ENCODE results near the gene ADARB1. TPM values are rescaled to one million over a fixed set of nuclear protein-coding genes. Genes with fewer than 3 reads are reported as not detected.

The ADARB1 gene
- total RNA-seq, 1 experiment from 2014 or later = 15.8 TPM

DNA sequence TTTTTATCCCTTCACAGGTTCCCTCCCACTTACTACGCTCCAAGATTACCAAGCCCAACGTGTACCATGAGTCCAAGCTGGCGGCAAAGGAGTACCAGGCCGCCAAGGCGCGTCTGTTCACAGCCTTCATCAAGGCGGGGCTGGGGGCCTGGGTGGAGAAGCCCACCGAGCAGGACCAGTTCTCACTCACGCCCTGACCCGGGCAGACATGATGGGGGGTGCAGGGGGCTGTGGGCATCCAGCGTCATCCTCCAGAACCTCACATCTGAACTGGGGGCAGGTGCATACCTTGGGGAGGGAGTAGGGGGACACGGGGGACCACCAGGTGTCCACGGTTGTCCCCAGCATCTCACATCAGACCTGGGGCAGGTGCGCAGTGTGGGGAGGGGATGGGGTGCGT is 147.6 kb downstream of the ADARB1 start:
- Histone ChIP-seq H3K27me3 (ENCODE audit: insufficient read depth, low read length) (no peaks in the 10 kb centered on the region), H3K79me2 (ENCODE audit: insufficient read depth, low read length) (no peaks in the 10 kb centered on the region), H3K14ac (ENCODE audit: insufficient read depth, low read length) (no peak overlapping the region), H3K27ac (ENCODE audit: insufficient read length, low read depth, low read length) (no peak overlapping the region), H4K91ac (ENCODE audit: insufficient read length, low read depth, low read length) (no peak overlapping the region), H3K23ac (ENCODE audit: insufficient read length, low read depth, low read length) (no peak overlapping the region), H3T11ph (ENCODE audit: low read length) (no peak overlapping the region), H2BK5ac (ENCODE audit: insufficient read length, low read length) (no peak overlapping the region), H2BK120ac (ENCODE audit: low read depth, low read length, poor library complexity, severe bottlenecking) (no peak overlapping the region), H3K9ac (ENCODE audit: extremely low read depth, insufficient read length, low read length) (no peak overlapping the region), H2BK12ac (ENCODE audit: insufficient read length, low read depth, low read length) (no peak overlapping the region), H3K4me2 (ENCODE audit: insufficient read depth, insufficient read length, low read length) (no peak overlapping the region), H2AFZ (ENCODE audit: low read length) (no peak overlapping the region), H2BK20ac (ENCODE audit: low read depth, low read length, poor library complexity, severe bottlenecking) (no peak overlapping the region), H3K4me1 (ENCODE audit: insufficient read depth, low read length) (peaks cover 3% of the 10 kb centered on the region; the same call in 1 of the 2 replicates), H2AK5ac (ENCODE audit: insufficient read length, low read length) (no peak overlapping the region), H3K23me2 (ENCODE audit: insufficient read length, low read depth, low read length, poor library complexity, severe bottlenecking) (no peaks in the 10 kb centered on the region), H3K79me1 (ENCODE audit: insufficient read depth, low read depth, low read length, poor library complexity, severe bottlenecking) (no peaks in the 10 kb centered on the region), H3K56ac (ENCODE audit: insufficient read length, low read depth, low read length) (no peak overlapping the region), H2BK15ac (ENCODE audit: low read depth, low read length) (no peak overlapping the region), H4K20me1 (ENCODE audit: control insufficient read depth, insufficient read depth, insufficient read length) (no peaks in the 10 kb centered on the region), H3K9me3 (ENCODE audit: control insufficient read depth, low read depth, low read length) (no peaks in the 10 kb centered on the region), H3K18ac (ENCODE audit: insufficient read length, low read depth, low read length) (no peak overlapping the region), H4K5ac (ENCODE audit: insufficient read length, low read depth, low read length) (no peak overlapping the region), H4K8ac (replicated peaks; ENCODE audit: insufficient read length, low read depth, low read length) (no peak overlapping the region), H3K4ac (ENCODE audit: low read depth, low read length) (no peak overlapping the region)
- WGBS (ENCODE audit: extremely low coverage, insufficient read length, low lambda C conversion rate) = no CpG with 5 or more reads among the region's 15 CpGs
- peaks cover 2 to 17% (median 8%) of the 10 kb centered on the region in 3 experiments; a peak in 5 of 7 replicates for H3K36me3 Mint-ChIP-seq (ENCODE audit: insufficient read depth in 1 of 3, low read depth in 3 of 3)
- H3K27ac Mint-ChIP-seq = no peak overlapping the region
- peaks cover 8 to 10% of the 10 kb centered on the region in 2 experiments; a peak in 4 of 5 replicates for H3K9me3 Mint-ChIP-seq
- H3K4me1 Mint-ChIP-seq = peaks cover 11 to 13% of the 10 kb centered on the region in 2 experiments; a peak in 3 of 4 replicates
- DNase-seq = no peak
- no peaks in the 10 kb centered on the region for H3K27me3 Mint-ChIP-seq (ENCODE audit: low read depth)
- no peak overlapping the region for H3K4me3 Mint-ChIP-seq
- TF ChIP-seq, protein P1, sequence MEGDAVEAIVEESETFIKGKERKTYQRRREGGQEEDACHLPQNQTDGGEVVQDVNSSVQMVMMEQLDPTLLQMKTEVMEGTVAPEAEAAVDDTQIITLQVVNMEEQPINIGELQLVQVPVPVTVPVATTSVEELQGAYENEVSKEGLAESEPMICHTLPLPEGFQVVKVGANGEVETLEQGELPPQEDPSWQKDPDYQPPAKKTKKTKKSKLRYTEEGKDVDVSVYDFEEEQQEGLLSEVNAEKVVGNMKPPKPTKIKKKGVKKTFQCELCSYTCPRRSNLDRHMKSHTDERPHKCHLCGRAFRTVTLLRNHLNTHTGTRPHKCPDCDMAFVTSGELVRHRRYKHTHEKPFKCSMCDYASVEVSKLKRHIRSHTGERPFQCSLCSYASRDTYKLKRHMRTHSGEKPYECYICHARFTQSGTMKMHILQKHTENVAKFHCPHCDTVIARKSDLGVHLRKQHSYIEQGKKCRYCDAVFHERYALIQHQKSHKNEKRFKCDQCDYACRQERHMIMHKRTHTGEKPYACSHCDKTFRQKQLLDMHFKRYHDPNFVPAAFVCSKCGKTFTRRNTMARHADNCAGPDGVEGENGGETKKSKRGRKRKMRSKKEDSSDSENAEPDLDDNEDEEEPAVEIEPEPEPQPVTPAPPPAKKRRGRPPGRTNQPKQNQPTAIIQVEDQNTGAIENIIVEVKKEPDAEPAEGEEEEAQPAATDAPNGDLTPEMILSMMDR (conservative IDR thresholded peaks at IDR 0.05) = no peak
